ENCODE measurements around the gene RTN3. TPM values are rescaled to one million over a fixed set of nuclear protein-coding genes. Genes with fewer than 3 reads are reported as not detected.
"Not testable (repeated sequence)": the region's sequence is repeated elsewhere in the genome, so short reads cannot be mapped to it uniquely, and the experiment has no call there.

Gene RTN3
- total RNA-seq, 1 donor from 2014 or later, result 56.6 TPM

DNA sequence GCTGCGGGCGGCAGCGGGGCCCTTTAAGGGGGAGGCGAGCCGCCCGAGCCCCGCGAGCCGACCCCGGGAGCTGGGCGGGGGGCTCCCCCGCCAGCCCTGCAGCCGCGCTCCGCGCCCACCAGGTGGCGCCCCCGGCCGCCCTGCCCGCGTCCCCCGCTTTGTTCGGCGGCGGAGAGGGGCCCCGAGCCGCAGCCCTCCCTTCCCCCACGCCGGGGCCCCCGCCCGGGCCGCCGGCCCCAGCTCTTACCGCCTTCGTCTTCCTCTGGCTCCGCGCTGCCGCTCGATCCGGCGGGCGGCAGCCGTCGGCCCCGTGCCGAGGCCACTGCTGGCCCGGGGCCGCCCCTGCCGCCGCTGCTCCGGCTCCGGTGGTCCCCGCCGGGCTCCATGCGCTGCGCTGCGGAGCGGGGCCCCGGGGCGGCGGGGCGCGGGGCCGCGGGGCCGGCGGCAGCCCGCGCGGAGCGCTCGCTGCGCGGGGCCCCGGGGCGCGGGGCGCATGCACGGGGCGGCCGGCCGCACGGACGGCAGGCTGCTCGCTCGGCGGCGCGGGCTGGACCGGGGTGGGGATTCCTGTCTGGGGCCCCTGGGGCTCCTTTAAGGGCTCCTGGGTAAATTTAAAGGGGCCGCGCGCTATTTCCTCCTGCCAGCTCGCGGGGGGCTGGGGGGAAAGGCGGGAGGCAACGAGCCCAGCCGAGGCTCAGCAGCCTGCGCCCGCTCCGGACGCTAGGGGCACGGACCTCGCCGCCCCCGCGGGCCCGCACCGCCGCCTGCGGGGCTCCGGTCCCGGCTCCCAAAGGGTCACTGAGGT is 87.1 kb downstream of the RTN3 start, which contains the start of gene ZFTA:
Gene ZFTA (minus strand): TSS at position 539 of the 805 bp plus-strand sequence. CDS start 153 bp downstream, at position 386.
- DNase-seq (ENCODE audit: low spot score), result peak; percentile 83

- peak; percentile 63 for DNase-seq (ENCODE audit: low spot score)
These were observed 87.9 kb downstream of the RTN3 start for GRCh38 chr11:63769042-63769713.

DNA sequence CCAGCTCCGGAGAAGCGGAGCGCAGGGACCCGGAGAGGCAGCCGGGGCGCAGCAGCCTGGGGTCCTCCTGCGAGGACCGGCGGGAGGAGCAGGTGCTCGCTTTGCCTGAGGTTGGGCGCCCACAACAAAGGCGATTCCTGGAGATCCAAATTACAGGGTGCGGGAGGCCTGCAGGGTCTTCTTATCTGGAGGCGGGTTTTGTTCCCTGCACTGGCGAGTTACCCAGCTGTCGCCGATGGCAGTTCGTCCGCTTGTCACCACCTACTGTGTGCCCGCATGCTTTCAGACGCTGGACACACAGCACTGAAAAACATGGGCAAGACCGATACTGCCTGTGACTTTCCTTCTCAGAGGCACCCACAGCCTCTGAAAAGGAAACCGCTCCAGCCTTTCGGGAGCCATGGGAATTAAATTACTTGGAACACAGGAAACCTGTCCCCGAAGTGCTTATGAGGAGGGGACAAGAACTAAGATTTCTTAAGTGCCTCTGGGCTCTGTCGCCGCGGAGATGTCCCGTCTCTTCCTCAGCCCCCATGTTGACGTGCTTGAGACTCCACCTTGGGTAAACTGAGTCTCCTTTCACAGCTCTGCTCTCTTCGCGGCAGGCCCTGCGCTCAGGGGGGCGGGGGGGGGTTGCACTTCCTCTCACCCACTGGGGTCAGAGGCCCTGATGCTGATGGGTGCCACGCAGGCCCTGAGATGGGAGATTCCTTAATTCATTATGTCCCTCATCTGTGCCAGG is 88.6 kb downstream of the RTN3 start:
- DNase-seq (ENCODE audit: low spot score), result peak; percentile 22

- DNase-seq (ENCODE audit: low spot score), result no peak
These were observed 89.5 kb downstream of the RTN3 start for GRCh38 chr11:63770763-63771162.

- not testable (repeated sequence) for DNase-seq (ENCODE audit: low spot score)
These were observed 90.5 kb downstream of the RTN3 start for GRCh38 chr11:63771741-63772318.

DNA sequence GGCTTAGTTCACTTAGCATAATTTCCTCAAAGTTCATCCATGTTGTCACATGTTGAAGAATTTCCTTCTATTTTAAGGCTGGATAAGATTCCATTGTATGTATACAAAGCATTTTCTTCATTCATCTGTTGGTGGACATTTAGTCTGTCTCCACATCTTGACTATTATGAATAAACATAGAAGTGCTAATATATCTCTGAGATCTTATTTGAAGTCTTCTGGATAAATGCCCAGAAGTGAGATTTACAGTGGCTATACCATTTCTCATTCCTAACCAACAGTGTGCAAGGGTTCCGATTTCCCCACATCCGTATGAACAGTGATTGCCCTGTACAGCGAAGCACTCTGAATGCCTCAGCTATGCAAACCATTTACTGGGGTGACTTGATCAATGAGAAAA is 93.9 kb downstream of the RTN3 start:
- DNase-seq (ENCODE audit: low spot score), result peak; percentile 42

- peak; percentile 27 for DNase-seq (ENCODE audit: low spot score)
These were observed 97.7 kb downstream of the RTN3 start for GRCh38 chr11:63779039-63779438.

DNA sequence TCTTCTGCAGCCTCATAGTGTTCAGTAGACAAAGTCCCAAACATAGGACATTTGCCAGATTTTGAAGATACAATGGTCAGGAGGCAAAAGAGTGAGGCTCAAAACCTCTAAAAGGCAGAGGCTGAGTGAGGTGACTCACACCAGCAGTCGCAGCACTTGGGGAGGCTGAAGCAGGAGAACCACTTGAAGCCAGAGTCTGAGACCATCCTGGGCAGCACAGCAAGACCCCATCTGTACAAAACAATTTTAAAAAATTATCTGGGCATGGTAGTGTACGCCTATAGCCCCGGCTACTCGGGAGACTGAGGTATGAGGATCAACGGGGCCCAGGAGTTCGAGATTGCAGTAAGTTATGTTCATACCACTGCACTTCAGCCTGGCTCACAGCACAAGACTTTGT is 101.4 kb downstream of the RTN3 start:
- DNase-seq (ENCODE audit: low spot score), result no peak

DNA sequence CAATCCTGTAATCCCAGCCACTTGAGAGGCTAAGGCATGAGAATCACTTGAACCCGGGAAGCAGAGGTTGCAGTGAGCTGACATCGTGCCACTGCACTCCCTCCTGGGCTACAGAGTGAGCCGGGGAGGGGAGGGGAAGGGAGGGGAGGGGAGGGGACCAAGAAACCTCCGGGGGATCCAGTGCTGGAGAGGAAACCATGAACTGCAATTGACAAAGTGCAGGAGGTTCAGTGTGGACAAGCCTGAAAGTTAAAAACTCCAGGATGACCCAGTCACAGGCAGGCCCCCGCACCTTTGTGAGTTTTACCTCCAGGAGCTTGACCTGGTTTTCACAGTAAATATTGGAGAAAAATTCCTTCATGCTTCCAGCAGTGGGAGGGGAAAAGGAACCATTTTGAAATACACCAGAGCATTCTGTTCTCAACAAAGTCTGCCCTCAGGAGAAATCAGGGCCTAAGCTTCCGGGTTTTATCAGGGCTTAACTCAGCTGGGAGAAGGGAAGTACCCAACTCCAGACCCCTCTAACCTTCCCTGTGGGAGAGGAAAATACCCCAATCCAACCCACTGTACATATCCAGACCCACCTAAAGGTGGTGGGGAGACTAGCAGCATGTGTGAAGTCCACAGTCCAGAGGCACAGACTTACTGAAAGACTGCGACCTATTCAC is 102.8 kb downstream of the RTN3 start:
- DNase-seq (ENCODE audit: low spot score), result peak; percentile 19

- DNase-seq (ENCODE audit: low spot score), result no peak
These were observed 104.5 kb downstream of the RTN3 start for GRCh38 chr11:63785823-63786222.

GRCh38 chr11:63791495-63792167 is 110.3 kb downstream of the RTN3 start:
- no peak for DNase-seq (ENCODE audit: low spot score)

- no peak for DNase-seq (ENCODE audit: low spot score)
These were observed 111.9 kb downstream of the RTN3 start for GRCh38 chr11:63793161-63793560.

DNA sequence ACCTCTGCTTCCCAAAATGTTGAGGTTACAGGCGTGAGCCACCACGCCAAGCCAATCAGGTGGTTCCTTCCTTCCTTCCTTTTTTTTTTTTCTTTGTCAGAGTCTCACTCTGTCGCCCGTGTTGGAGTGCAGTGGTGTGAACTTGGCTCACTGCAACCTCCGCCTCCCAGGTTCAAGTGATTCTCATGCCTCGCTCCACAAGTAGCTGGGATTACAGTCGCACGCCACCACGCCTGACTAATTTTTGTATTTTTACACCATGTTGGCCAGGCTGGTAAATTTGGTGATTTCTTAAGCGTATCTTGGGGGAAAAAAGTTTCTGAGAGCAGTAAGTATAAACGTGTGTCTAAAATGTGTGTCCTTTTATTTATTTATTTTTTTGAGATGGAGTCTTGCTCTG is 113.8 kb downstream of the RTN3 start:
- DNase-seq (ENCODE audit: low spot score), result no peak

DNA sequence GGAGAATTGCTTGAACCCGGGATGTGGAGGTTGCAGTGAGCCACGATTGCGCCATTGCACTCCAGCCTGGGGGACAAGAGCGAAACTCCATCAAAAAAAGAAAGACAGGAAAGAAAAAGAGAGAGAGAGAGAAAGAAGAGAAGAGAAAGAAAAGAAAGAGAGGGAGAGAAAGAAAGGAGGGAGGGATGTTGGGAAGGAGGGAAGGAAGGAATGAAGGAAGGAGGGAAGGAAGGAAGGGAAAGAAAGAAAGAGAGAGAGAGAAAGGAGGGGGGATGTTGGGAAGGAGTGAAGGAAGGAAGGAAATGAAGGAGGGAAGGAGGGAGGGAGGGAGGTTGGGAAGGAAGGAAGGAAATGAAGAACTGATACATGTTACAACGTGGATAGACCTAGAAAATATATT is 119.6 kb downstream of the RTN3 start:
- no peak for DNase-seq (ENCODE audit: low spot score)

- DNase-seq (ENCODE audit: low spot score), result no peak
These were observed 121.5 kb downstream of the RTN3 start for GRCh38 chr11:63802637-63803414.

GRCh38 chr11:63804259-63804658 is 123.0 kb downstream of the RTN3 start:
- DNase-seq (ENCODE audit: low spot score), result no peak

DNA sequence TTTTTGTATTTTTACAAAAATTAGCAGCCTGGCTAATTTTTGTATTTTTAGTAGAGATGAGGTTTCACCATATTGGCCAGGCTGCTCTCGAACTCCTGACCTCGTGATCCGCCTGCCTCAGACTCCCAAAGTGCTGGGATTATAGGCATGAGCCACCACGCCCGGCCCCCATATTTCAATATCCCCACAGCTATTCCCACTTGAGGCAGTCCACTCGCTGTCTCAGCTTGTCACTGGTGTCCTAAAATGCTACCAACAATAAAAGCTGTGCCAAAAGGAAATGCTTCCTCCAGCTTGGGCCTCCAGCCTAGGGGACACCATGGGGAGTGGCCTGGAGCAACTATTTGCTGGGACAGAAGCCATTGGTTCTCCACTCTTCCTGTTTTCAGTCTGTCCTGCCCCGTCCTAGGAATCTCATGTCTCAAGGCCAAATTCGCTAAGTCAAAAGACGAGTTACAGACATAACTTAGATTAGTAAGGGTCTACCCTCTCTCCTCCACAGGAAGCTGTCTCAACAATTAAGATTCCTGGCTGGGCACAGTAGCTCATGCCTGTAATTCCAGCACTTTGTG is 124.6 kb downstream of the RTN3 start:
- peak; percentile 60 for DNase-seq (ENCODE audit: low spot score)
